IPS-18c (cell line): ENCODE data around the gene CACFD1.

Experiments used
- H3K4me3 ChIP-seq: 2 replicates; pipeline ENCODE4 v1.7.0; 2013; ENCODE audit warnings: low read depth, mild to moderate bottlenecking, low read length, moderate library complexity; ENCODE audit not compliant: insufficient read depth
- H3K9me3 ChIP-seq: one replicate; pipeline ENCODE4 v1.6.1; 2013; ENCODE audit warnings: mild to moderate bottlenecking, low read length, moderate library complexity; ENCODE audit not compliant: control insufficient read depth, insufficient read depth

The CACFD1 gene

DNA sequence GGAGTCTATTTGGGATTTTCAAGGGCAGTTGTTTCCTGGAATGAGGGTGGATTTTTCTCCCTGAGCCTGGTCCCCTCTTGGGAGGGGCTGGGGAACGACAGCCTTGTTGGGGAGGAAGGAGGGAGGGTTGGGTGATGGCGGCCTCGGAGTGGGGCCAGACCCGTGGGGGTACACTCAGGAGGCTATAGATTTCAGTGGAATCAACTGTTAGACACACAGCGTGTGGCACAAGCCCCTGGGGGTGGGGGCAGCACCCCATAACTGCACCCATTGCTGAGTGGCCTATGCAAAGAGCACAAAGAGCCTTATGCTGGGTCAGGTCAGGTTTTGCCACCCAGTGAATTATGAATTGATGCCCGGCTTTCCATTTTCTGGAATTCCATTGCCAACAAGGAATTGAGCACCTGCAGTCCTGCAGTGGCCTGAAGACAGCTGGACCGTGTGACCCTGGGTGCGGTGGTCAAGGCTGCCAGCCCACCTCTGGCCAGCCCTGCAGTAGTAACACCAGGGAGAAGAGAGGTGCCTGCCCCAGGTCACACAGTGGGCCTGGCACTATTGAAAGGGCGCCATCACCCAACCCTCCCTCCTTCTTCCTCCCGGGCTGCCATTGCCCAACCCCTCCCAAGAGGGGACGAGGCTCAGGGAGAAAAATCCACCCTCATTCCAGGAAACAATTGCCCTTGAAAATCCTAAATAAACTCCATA lies 56.6 kb downstream of the CACFD1 start:
- Histone ChIP-seq H3K9me3 (no peaks in the 10 kb centered on the region), H3K4me3 (no peak overlapping the region)

- H3K9me3 ChIP-seq: no peaks in the 10 kb centered on the region
- no peak overlapping the region for H3K4me3 ChIP-seq
These were observed 57.2 kb downstream of the CACFD1 start for GRCh38 chr9:133516961-133517350.

DNA sequence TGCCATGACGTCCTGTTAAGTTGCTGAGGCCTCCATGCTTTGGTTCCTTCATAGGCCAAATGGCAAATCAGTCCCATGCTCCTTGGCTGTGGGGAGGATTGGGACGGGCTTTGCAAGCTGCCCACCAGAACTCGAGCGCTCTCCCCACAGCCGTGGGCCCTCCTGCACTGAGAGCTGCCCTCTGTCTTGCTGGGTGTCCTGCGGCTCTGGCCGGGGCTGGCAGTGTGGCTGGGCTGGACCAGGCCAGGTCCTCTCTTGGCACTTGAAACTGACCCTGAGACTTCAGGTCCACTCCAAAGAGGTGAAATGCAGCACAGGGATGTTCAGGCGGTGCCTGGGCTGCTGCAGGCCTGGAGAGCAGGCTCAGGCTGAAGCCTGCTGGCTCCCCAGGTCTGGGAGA lies 57.9 kb downstream of the CACFD1 start:
- H3K9me3 ChIP-seq: peaks cover 2% of the 10 kb centered on the region
- H3K4me3 ChIP-seq: no peak overlapping the region

DNA sequence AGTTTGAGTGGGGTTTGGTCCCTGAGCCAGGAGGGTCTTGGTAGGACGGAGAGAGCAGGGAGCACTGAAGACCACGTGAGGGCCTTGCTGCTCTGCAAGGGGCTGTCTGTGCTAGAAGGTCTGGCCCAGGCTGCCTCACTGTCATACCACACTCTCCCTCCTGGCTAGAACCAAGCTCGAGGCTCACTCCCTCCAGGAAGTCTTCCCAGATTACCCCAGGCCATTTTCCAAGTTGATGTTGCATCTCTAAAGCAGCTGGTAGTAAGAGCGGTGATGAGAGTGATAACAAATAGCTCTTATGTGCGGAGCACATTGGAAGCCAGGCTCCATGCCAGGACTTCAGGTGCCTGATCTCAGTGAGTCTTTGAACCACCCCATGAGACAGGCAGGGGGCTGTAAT lies 58.4 kb downstream of the CACFD1 start:
- H3K9me3 ChIP-seq: peaks cover 2% of the 10 kb centered on the region
- H3K4me3 ChIP-seq: no peak overlapping the region

DNA sequence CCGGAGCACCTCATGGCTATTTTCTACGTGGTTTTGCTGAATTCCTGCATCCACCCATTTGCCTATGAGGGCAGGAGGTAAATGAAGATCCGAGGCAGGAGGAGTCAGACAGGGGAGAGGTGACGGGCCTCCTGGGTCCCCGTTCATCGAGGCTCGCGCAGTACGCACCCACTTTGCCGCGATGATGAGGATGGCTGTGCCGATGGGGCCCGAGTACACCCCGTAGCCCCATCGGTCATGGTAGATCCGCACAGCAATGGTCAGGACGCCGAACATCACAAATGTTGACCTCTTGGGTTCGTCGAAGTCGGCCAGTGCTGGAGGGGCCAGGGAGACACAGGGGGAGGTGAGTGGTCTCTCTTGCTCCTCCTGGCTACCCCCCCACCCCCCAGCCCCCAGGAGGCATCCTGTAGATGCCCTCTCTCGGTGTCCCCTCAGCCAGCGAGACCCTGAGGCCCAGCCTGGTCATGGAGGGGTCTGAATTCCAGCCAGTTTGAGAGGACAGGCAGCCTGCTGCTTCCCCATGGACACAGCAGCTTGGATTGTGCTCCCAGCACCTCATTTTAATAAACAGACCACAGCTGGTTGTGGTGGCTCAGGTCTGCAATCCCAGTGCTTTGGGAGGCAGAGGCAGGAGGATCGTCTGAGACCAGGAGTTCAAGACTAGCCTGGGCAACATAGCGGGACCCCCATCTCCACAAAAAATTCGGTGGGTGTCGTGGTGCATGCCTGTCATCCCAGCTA lies 59.1 kb downstream of the CACFD1 start:
- Histone ChIP-seq H3K9me3 (peaks cover 2% of the 10 kb centered on the region), H3K4me3 (no peak overlapping the region)

DNA sequence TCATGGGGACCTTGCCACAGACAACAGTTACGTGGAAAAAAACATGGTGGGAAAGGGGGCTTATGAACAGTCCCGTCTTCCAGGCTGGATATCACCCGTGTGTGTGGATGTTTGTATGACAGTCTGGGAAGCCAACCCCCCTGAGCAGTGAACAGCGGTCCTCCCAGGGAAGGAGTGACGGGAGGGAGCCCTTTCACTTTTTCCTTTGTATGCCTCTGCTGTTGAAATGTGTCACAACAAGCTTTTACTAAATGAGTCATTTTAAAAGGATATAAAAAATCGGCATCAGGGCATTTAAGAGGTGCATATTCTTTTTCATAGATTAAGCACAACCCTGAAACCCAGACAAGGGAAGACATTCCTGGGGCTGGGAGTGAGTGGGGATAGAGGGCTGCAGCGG lies 59.9 kb downstream of the CACFD1 start:
- H3K9me3 ChIP-seq: peaks cover 2% of the 10 kb centered on the region
- no peak overlapping the region for H3K4me3 ChIP-seq

- peaks cover 2% of the 10 kb centered on the region for H3K9me3 ChIP-seq
- no peak overlapping the region for H3K4me3 ChIP-seq
These were observed 60.5 kb downstream of the CACFD1 start for GRCh38 chr9:133520121-133520835.
